SW480 (cell line): ENCODE results near the gene MRFAP1L1.

Source experiments
- DNase-seq: peaks from one replicate; pipeline ENCODE4 v3.0.0-alpha.2; 2016; ENCODE audit warnings: low spot score

The MRFAP1L1 gene

GRCh38 chr4:6716018-6716911, 6.6 kb upstream of the MRFAP1L1 start, which contains the start of gene BLOC1S4:
BLOC1S4 (plus strand) TSS chr4:6716174; CDS start chr4:6716210, 36 bp downstream.
- peak; percentile 74 for DNase-seq

DNA sequence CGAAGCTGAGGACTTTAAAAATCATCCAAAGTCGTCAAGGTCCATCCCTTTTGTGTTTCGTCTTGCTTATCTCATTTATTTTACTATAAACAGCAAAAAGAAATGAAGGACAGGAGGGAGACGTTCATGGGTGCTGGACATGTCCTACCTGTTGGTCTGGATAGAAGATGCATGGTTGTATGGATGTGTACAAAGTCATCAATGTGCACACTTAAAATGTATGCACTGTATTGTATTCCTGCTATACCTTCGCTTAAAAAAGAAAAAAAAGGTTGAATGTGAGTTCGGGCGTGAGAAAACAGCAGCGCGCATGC, 6.0 kb upstream of the MRFAP1L1 start:
- DNase-seq = no peak

- no peak for DNase-seq
Observed at GRCh38 chr4:6714954-6715353, 5.3 kb upstream of the MRFAP1L1 start.

GRCh38 chr4:6710996-6711395, 1.3 kb upstream of the MRFAP1L1 start:
- no peak for DNase-seq

DNA sequence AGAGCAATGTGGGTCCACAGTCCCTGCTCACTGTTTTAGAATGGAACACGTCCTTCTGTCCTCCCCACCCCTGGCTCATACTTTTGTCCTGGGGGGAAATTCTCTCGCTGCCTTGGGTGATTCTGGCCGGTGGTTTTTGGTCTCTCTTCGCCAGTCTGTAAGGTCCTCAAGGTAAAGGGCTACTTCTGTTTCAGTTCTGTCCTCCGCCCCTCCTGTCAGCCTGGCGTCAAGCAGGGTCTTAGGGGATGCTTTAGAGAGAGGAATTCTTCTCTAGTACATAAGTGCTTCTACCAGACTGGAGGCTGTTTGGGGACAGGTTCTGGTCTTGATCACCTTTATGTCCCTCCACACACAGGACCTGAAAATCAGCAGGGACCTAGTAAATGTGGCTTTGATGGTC, 617 bp upstream of the MRFAP1L1 start:
- DNase-seq = no peak

DNA sequence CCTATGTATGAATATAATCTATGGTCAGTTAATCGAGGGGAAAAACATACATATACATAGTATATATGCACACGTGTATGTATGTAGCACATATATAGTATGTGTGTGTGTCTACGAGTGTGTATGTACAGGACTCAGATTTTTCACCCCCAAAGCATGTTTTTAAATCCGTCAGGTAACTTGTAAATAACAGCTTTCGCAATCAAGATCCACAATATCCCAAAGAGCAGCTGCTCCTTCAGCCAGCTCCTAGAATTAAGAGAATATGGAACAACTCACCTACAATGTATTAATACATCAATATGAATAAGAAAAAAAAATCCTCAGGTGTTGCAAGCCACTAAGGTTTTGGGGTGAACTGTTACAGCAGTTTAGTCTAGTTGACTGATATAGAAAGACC, 3.5 kb downstream of the MRFAP1L1 start:
- no peak for DNase-seq

DNA sequence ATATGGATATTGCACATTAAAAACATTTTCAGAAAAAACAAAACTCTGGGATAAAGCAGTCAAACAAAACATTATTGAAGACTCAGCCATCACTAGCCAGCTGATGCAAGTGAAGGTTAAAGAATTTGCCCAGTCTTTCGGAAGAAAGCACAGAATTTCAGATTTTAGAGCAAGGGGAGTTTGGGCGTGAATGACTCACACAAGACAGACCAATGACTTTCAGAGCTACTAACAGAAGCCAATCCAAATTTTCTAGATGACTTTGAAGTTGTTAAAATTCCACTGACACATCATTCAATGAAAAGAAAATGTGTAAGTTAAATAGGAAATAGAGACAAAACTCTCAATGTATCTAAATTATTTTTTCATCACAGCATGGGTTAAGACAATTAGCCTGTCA, 4.0 kb downstream of the MRFAP1L1 start:
- no peak for DNase-seq

- no peak for DNase-seq
Observed at GRCh38 chr4:6703786-6704185, 5.9 kb downstream of the MRFAP1L1 start.

DNA sequence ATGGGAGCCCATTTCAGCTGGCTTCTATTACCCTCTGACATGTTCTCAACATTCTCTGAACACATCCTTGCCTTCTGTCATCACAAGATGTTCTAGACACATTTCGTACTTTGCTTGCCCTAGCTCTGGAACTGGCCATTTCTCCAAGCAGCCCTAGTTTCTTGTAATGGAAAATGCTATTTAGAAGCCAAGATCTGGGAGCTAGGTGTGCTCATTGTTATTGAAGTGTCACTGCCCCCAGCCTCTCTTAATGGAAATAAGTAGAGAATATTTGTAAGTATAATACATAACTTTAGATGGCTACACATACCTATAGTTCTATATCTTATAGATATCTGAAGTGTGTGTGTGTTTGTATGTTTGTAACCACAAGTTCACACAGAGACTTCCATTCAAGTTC, 6.9 kb downstream of the MRFAP1L1 start:
- no peak for DNase-seq

DNA sequence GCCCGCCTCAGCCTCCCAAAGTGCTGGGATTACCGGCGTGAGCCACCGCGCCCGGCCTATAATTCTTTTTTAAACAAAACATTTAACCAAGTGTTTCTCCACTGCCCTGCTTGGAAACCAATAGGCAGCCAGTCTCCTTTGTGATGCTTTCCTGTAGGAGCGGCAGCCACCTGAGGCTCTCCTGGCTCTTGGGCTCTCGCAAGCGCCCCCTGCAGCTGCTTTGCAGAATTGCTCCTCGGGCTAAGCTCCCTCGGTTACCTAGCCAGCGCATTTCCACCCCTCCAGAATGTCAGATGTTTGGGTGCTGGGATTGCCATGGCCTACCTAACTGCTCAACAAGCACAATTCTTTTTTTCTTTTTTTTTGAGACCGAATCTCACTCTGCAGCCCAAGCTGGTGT, 8.3 kb downstream of the MRFAP1L1 start:
- no peak for DNase-seq

GRCh38 chr4:6699903-6700302, 9.8 kb downstream of the MRFAP1L1 start:
- no peak for DNase-seq

GRCh38 chr4:6699388-6699787, 10.3 kb downstream of the MRFAP1L1 start:
- no peak for DNase-seq

- no peak for DNase-seq
Observed at GRCh38 chr4:6697131-6697530, 12.5 kb downstream of the MRFAP1L1 start.

DNA sequence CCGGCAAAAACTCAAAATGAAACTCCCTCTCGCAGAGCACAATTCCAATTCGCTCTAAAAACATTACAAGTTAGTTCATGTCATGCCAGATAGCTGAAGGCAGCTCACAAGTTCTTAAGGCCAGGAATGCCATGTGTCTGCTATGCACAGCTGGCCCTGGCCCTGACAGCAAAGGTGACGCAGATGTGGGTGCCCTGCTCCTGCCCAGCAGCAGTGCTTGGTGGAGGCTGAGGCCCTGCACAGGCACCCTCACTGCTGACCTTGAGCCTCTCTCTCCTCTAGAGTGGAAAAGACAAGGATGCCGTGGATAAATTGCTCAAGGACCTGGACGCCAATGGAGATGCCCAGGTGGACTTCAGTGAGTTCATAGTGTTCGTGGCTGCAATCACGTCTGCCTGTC, 13.1 kb downstream of the MRFAP1L1 start:
- no peak for DNase-seq

DNA sequence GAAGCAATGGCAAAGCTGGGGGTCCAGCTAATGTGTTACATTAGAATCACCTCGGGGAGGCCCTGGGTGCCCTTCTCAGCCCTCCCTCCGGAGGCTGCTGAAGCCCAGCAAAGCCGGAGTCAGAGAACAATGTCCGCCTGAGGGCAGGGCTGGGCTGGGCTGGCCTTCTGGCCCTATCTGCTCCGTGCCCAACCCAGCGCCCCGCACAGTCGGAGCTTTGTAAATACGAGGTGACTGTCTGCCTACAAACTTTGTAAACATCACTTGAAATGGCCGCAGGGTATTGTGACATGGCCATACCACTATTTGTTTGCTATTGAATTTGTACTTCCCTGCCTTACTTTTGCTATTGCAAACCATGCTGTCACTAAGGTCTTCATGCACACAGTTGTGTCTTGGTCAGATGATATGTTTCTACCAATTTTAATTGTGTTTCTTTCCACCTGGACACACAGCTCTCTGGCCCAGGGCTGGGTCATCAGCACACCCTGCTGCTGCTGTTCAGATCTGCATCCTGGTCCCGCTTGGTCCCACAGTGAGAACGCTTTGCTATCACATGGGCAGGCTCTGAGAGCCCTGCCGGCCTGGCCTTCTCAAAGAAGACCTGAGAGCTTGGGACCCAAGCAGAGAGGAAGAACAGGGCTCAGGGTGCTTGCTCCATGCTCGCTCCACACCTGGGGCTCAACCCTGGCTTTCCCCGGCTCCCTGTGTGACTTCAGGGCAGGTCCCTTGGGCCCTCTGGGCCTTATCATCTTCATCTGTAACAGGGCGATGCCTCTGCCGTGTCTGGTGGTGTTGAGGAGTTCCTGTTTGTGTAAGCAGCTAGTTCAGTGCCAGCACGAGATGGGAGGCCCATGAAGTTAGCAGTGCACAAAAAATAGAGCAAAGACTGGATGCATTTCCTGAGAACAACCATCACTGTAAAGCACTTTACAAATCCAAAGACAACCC, 13.7 kb downstream of the MRFAP1L1 start:
- DNase-seq = no peak

DNA sequence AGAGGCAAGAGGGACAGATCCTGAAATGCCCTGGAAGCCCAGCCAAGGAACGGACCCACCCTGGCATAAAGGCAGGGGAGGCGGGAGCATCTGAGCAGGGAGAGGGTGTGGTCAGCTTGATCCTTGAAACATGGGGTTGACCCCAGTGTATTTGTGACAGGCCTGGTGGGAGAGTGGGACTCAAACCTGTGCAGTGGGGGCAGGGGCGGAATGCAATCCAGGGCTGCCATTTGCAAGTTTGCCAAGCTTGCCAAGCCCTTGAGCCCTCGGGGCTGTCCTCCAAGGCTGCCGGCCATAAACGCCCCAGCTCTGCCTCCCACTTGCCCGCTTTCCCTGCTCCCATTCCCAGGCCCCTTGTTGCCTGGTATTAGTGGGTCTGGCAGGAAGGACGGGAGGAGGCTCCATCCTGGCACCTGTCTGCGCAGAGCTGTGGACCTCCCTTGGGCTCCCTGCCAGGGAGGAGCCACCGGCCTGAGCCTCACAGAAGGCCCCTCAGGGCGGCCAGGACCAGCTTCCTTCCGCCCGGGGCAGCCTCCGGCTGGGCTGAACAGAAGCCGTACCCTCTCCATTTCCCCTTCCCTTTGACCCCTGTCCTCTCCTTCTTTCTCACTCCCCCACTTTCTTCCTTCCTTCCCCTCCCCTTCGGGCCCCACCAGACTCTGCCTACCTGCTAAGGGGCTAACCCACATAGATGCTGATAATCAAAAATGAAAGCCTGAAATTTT, 15.3 kb downstream of the MRFAP1L1 start:
- no peak for DNase-seq

DNA sequence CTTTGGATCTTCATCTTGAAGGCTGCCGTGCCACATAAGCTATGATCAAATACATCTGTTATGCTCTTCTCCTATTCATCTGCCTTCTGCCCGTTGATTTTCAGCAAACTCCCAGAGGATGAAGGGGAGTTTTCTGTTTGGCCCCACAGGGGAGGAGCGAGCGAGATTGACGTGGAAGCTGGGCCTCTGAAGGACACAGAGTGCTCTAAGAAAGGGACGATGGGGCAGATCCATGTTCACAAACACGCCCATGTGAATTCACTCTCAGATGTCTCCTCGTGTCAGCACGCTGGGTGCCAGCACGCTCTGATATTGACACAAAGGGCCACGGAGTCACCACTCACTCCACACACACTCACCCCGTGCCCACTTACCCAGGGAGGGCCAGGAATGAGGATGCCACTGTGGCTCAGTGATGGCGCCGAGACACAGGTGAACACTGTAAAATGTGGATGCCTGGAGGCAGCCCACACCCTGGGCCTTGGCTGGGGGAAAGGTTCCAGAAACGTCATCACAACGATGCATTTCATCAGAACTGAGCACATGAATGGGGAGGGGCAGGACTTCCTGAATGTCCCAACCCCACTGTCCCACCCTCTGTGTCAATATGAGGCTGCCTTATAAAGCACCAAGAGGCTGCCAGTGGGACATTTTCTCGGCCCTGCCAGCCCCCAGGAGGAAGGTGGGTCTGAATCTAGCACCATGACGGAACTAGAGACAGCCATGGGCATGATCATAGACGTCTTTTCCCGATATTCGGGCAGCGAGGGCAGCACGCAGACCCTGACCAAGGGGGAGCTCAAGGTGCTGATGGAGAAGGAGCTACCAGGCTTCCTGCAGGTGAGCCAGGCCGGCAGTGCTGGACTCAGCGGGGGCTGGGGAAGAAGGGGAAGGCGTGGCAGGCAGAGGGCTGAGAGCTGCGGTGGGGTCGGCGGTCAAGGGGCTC, 16.2 kb downstream of the MRFAP1L1 start, which contains the start of gene S100P:
Gene S100P (plus strand): TSS at position 648 of the 946 bp plus-strand sequence. CDS start 55 bp downstream, at position 703.
- peak; percentile 72 for DNase-seq

DNA sequence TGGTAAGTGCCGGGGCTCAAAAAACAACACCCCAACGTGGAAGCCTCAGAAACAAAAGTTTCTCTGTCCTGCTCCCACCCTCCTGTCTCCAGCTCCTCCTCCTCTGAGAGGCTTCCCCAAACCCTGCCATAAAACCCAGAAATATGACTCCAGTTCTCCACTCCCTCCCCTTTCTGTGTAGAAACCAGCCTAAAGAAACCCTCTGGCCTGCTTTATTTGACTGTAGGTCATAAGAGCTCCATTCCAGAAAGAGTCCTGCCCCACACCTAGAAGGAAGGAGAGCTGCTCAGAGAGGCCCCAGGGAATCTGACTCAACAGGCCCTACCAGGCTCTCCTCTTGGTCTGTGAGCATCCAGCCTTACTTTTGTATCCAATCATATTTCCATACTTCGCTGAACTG, 16.9 kb downstream of the MRFAP1L1 start:
- peak; percentile 77 for DNase-seq

DNA sequence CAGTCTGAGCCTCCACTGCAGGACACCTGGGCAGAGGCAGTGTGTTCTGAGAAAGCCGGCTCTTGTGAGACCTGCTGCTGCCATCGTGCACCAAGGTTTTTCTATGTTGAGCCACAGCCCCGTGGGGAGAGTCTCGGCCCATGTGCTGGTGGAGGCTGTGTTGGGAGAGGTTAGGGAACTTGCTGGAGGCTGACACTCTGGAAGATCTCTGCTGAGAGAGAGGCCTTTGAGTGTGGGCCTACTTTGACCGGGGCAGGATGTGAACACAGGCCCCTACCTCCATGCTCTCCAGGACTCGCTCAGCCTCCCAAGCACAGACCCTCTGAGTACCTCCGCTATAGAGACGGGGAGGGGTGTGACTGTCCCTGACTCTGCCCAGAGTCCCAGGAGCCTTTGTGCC, 17.3 kb downstream of the MRFAP1L1 start:
- no peak for DNase-seq

DNA sequence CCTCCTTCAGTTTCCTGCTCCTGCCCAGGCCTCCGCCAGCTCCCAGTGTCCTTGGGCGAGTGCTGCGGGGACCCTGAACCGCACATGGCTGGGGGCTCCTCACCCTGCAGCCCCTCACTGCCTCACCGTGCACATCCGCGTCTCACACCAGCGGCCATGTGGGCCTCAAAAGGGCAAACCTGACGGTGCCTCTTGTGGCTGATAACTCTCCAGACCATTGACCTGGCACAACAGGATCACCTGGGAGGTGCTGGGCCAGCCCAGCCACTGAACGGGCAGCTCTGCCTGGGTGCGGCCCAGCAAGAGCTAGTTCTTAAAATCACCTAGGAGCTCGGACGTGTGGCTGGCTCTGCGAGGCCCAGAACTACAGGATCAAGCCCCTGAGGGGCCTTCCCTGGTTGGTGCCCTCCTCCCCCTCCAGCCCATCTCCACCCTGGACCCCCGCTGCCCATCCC, 20.1 kb downstream of the MRFAP1L1 start:
- peak; percentile 43 for DNase-seq
